ENCODE data around the gene PTPRU. TPM values are rescaled to one million over a fixed set of nuclear protein-coding genes. Genes with fewer than 3 reads are reported as not detected.
"Not testable (repeated sequence)": the region's sequence is repeated elsewhere in the genome, so short reads cannot be mapped to it uniquely, and the experiment has no call there.

Gene PTPRU
- total RNA-seq, 2 donors from 2014 or later, result 0.99 to 2.1 TPM

DNA sequence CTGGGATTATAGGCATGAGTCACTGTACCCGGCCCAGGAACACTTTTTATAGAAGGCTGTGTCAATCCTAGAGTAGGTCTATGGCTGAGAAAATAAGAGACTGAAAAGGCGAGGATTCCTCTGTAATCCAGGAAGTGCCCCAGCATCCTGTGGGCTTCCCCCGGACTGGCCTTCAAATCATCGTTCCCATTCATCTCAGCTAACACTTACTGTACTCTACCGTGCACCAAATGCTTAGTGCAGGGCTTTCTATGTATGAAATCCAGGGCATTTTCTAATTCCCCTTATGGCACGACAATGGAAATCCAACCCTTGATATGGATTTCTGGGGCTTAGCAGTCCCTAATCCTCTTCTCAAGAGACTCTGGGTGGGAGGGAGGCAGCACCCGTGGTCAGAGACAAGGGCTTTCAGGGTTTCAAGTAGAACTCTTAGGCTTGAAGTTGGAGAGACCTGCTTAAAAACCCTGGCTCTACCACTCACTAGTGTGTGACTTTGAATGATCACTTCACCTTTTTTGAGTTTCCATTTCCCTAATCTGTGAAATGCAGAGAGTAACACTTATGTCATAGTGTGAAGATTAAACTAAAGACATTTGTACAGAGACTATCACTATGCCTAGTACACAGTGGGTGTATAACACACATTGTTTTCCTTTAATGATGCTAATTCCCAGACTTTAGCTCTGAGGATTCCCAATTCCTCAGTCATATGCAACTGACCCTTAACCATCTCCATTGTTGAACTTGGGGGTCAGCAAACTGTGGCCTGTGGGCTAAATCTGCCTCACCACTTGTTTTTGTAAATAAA is 25.8 kb upstream of the PTPRU start:
- H3K27ac Mint-ChIP-seq, result no peak overlapping the region
- no peaks in the 10 kb centered on the region for H3K27me3 Mint-ChIP-seq
- H3K9me3 Mint-ChIP-seq, result no peaks in the 10 kb centered on the region
- peaks cover 57% of the 10 kb centered on the region for H3K36me3 Mint-ChIP-seq (ENCODE audit: low read depth)
- no peak for ATAC-seq (replicated peaks)
- H3K4me1 Mint-ChIP-seq, result no peaks in the 10 kb centered on the region
- H3K4me3 Mint-ChIP-seq, result no peak overlapping the region

DNA sequence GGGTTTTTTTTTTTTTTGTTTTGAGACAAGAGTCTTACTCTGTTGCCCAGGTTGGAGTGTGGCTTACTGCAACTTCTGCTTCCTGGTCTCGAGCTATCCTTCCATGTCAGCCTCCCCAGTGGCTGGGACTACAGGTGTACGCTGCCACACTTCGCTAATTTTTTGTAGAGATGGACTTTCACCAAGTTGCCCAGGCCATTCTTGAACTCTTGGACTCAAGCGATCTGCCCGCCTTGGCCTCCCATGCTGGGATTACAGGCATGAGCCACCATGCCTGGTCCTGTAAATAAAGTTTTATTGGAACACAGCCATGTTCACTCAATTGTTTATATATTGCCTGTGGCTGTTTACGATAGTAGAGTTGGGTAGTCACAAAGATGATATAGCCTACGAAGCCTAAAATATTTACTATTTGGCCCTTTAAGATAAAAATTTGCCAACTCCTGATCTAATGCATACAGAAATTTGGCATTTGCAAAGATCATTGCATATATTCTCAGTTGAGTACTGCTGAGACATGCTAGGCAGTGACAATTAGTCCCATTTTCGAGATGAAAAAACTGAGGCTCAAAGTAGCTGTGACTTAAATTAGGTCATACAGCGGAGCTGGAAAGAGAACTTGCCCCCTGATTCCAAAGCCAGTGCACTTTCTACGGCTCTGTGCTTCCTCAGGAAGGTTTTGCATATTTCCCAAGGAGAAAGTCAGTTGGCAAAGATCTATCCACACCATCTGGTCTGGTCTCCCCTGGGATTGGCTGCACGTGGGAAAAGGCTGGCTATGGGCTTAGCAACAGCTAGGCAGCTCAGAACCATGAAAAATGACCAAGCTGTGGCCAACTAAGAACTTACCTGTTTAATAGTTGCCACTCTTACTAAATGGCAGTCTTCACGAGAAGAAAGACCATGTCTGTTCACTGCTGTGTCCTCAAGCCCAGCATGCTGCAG is 25.0 kb upstream of the PTPRU start:
- H3K4me1 Mint-ChIP-seq, result no peaks in the 10 kb centered on the region
- H3K4me3 Mint-ChIP-seq, result no peak overlapping the region
- no peak for ATAC-seq (replicated peaks)
- peaks cover 54% of the 10 kb centered on the region for H3K36me3 Mint-ChIP-seq (ENCODE audit: low read depth)
- no peaks in the 10 kb centered on the region for H3K9me3 Mint-ChIP-seq
- H3K27me3 Mint-ChIP-seq, result no peaks in the 10 kb centered on the region
- no peak overlapping the region for H3K27ac Mint-ChIP-seq

GRCh38 chr1:29213055-29213454 is 23.3 kb upstream of the PTPRU start:
- Mint-ChIP-seq H3K27me3 (no peaks in the 10 kb centered on the region), H3K36me3 (ENCODE audit: low read depth) (peaks cover 56% of the 10 kb centered on the region), H3K27ac (no peak overlapping the region), H3K9me3 (no peaks in the 10 kb centered on the region), H3K4me3 (no peak overlapping the region), H3K4me1 (no peaks in the 10 kb centered on the region)
- ATAC-seq (replicated peaks), result no peak

DNA sequence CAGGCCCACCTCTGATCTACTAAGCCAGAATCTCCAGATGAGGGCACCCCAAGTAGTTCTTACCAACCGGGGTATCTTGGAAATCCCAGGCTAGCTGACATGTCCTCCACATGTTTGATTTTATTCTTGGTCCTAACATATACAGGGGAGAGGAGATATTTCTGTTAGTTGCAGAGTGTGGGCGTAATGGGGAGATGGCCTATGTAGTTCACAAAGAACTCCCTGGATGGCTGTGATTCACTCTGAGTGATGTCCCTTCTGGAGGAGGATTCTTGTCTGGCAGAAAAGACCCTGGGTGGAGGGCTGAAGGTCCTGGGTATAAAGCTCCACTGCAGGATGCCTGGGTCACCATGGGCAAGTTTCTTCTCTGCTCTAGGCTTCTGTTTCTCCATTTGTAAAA is 18.7 kb upstream of the PTPRU start:
- Mint-ChIP-seq H3K4me1 (no peaks in the 10 kb centered on the region), H3K27ac (no peak overlapping the region), H3K27me3 (no peaks in the 10 kb centered on the region), H3K9me3 (no peaks in the 10 kb centered on the region), H3K4me3 (no peak overlapping the region), H3K36me3 (ENCODE audit: low read depth) (peaks cover 59% of the 10 kb centered on the region)
- ATAC-seq (replicated peaks), result no peak

DNA sequence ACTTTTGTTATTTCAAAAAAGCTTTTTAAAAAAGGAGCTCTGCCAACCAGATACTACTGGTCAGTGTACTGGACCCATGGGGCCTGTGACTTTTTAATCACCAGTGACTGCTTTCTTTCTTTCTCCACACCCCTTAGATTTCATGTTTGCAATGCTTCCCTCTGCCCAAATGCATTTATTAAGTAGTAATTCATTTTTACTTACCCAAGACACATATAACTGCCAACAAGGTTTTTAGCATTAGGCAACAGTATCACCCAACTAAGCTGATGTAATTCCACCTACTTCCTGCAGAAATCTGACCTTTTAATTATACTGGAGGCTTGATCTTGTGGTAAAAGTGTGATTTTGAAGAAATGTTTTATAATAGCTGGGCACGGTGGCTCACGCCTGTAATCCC is 18.1 kb upstream of the PTPRU start:
- no peak for ATAC-seq (replicated peaks)
- H3K4me1 Mint-ChIP-seq, result no peaks in the 10 kb centered on the region
- H3K27ac Mint-ChIP-seq, result no peak overlapping the region
- no peaks in the 10 kb centered on the region for H3K27me3 Mint-ChIP-seq
- no peaks in the 10 kb centered on the region for H3K9me3 Mint-ChIP-seq
- H3K4me3 Mint-ChIP-seq, result no peak overlapping the region
- peaks cover 54% of the 10 kb centered on the region for H3K36me3 Mint-ChIP-seq (ENCODE audit: low read depth)

DNA sequence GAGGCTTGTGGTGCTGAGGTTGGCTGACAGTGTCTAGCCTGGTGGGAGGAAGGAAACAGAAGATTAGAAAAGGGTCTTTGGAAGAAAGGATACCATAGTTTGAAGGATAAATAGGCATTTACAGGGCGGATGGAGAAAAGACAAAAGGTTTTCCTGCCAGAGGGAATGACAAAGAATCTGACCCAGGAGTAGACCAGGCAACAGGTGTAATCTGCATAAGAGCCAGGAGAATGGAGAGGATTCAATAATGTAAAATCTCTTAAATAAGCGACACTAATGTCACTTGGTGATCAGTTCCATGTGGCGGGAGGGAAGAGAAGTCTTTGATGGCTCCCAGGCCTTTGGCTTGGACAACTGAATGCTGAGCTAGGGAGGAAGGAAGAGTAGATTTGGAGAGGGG is 15.0 kb upstream of the PTPRU start:
- no peaks in the 10 kb centered on the region for H3K9me3 Mint-ChIP-seq
- H3K4me3 Mint-ChIP-seq, result no peak overlapping the region
- H3K27me3 Mint-ChIP-seq, result no peaks in the 10 kb centered on the region
- peaks cover 26% of the 10 kb centered on the region for H3K36me3 Mint-ChIP-seq (ENCODE audit: low read depth)
- ATAC-seq (replicated peaks), result no peak
- no peaks in the 10 kb centered on the region for H3K4me1 Mint-ChIP-seq
- no peak overlapping the region for H3K27ac Mint-ChIP-seq

GRCh38 chr1:29222260-29222659 is 14.1 kb upstream of the PTPRU start:
- H3K36me3 Mint-ChIP-seq (ENCODE audit: low read depth), result peaks cover 22% of the 10 kb centered on the region
- not testable (repeated sequence) for ATAC-seq (replicated peaks); H3K4me3 Mint-ChIP-seq; H3K4me1 Mint-ChIP-seq; H3K27ac Mint-ChIP-seq; H3K27me3 Mint-ChIP-seq; H3K9me3 Mint-ChIP-seq

DNA sequence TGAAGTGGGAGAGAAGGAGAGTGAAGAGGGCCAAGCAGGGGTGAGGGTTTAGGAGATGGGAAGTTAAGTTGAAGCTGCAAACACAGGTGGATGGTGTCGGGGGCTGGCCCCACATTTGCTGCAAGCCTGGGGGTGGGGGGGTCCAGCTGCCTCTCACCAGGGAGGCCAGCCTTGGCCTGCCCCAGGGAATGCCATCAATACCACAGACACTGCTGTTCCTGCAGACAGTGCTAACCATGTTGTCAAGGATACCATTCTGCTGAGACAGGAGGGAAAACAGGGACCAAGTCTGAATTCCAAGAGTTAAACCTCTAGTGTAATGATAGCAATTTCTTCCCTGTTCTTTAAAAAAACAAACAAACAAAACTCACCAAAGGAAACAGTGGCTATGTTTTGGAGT is 13.6 kb upstream of the PTPRU start:
- Mint-ChIP-seq H3K36me3 (ENCODE audit: low read depth) (peaks cover 22% of the 10 kb centered on the region), H3K4me1 (no peaks in the 10 kb centered on the region), H3K9me3 (no peaks in the 10 kb centered on the region), H3K27me3 (no peaks in the 10 kb centered on the region), H3K27ac (no peak overlapping the region), H3K4me3 (no peak overlapping the region)
- ATAC-seq (replicated peaks), result no peak

GRCh38 chr1:29223521-29223920 is 12.8 kb upstream of the PTPRU start:
- Mint-ChIP-seq H3K27me3 (no peaks in the 10 kb centered on the region), H3K27ac (peak overlapping the region; percentile 15), H3K4me1 (no peaks in the 10 kb centered on the region), H3K36me3 (ENCODE audit: low read depth) (peaks cover 22% of the 10 kb centered on the region), H3K4me3 (no peak overlapping the region), H3K9me3 (no peaks in the 10 kb centered on the region)
- no peak for ATAC-seq (replicated peaks)

- ATAC-seq (replicated peaks), result no peak
- H3K36me3 Mint-ChIP-seq (ENCODE audit: low read depth), result peaks cover 20% of the 10 kb centered on the region
- no peak overlapping the region for H3K4me3 Mint-ChIP-seq
- no peaks in the 10 kb centered on the region for H3K9me3 Mint-ChIP-seq
- no peak overlapping the region for H3K27ac Mint-ChIP-seq
- H3K27me3 Mint-ChIP-seq, result no peaks in the 10 kb centered on the region
- H3K4me1 Mint-ChIP-seq, result no peaks in the 10 kb centered on the region
These were observed 11.9 kb upstream of the PTPRU start for GRCh38 chr1:29224356-29224837.

DNA sequence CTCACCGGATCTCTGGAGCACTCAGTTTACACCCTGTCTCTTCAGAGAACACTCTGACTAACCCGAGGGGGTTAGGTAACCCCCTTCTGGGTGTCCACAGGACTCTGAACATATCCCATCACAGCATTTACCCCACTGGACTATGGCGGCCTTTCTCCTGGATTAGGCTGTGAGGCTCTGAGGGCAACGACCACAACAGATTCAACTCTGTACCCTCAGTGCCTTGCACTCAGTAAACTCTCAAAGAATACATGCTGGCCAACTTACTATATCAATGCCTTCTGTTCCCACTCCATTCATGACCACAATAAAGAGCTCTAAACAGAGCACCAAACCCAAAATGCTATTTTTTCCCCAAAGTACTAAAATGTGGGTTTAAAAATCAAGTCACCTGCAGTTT is 11.0 kb upstream of the PTPRU start:
- Mint-ChIP-seq H3K27ac (no peak overlapping the region), H3K27me3 (no peaks in the 10 kb centered on the region), H3K36me3 (ENCODE audit: low read depth) (peaks cover 11% of the 10 kb centered on the region), H3K4me1 (no peaks in the 10 kb centered on the region), H3K9me3 (no peaks in the 10 kb centered on the region), H3K4me3 (no peak overlapping the region)
- ATAC-seq (replicated peaks), result no peak

DNA sequence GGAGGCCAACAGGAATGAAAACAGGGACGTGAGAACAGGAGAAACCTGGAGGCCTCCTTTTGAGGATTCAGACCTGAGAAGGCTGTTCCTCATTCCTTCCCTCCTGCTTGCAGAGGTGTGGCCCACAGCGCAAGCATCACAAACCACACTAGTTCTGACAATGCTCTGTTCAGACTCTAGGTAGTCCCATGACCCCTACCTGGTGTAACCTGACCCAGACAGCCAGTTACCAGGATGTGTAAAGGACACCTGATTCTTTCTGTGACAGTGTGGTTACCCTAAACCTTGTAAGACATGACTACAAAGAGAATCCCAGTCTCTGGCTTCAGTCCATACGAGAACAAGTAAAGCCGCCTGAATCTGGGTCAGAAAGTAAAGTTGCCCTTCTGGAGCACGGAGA is 8.8 kb upstream of the PTPRU start:
- ATAC-seq (replicated peaks), result no peak
- no peak overlapping the region for H3K4me3 Mint-ChIP-seq
- peaks cover 9% of the 10 kb centered on the region for H3K4me1 Mint-ChIP-seq
- no peaks in the 10 kb centered on the region for H3K9me3 Mint-ChIP-seq
- no peak overlapping the region for H3K27ac Mint-ChIP-seq
- no peaks in the 10 kb centered on the region for H3K36me3 Mint-ChIP-seq (ENCODE audit: low read depth)
- no peaks in the 10 kb centered on the region for H3K27me3 Mint-ChIP-seq

DNA sequence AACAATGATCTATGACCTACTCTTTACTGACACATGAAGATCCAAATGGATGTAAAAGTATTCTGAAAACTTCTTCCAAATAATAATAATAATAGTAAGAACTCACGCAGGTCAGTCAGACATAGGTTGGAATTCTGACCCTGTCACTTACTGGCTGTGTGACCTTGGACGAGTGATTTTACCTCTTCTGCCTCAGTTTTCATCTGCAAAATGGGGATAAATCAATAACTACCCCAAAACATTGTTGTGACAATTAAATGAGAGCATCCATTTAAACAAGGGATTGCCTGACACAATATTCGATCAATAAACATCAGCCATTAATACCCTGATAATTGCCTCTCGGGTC is 6.1 kb upstream of the PTPRU start:
- H3K4me3 Mint-ChIP-seq, result peak overlapping the region; percentile 98
- peaks cover 9% of the 10 kb centered on the region for H3K4me1 Mint-ChIP-seq
- no peaks in the 10 kb centered on the region for H3K36me3 Mint-ChIP-seq (ENCODE audit: low read depth)
- peaks cover 5% of the 10 kb centered on the region for H3K27me3 Mint-ChIP-seq
- H3K9me3 Mint-ChIP-seq, result no peaks in the 10 kb centered on the region
- H3K27ac Mint-ChIP-seq, result peak overlapping the region; percentile 94
- ATAC-seq (replicated peaks), result no peak

GRCh38 chr1:29230553-29231378 is 5.6 kb upstream of the PTPRU start, which contains the start of gene MECR:
TSS of gene MECR (minus strand) at chr1:29230934. CDS start at chr1:29230906, 28 bp downstream.
- no peaks in the 10 kb centered on the region for H3K36me3 Mint-ChIP-seq (ENCODE audit: low read depth)
- peaks cover 9% of the 10 kb centered on the region for H3K4me1 Mint-ChIP-seq
- peak; percentile 99 for ATAC-seq (replicated peaks)
- no peaks in the 10 kb centered on the region for H3K9me3 Mint-ChIP-seq
- peak within 1 kb of the TSS; percentile 98 for H3K4me3 Mint-ChIP-seq
- H3K27me3 Mint-ChIP-seq, result peaks cover 9% of the 10 kb centered on the region
- H3K27ac Mint-ChIP-seq, result peak within 1 kb of the TSS; percentile 94
